Lower lobe of right lung (tissue), 2 donors: Measurements from ENCODE around the gene MRGPRG. TPM values are rescaled to one million over a fixed set of nuclear protein-coding genes. Genes with fewer than 3 reads are reported as not detected.

Experiments
- ATAC-seq, 2 donors: fragments of 200-7000 bp; cut with Tn5 transposase; one replicate each; pipeline ENCODE4 v1.9.1; 2020 to 2022; ENCODE audit warnings: mild to moderate bottlenecking in 2 of 2, moderate library complexity in 2 of 2
- DNase-seq: peaks from one replicate; pipeline ENCODE4 v3.0.0-alpha.2; 2020
- H3K27ac ChIP-seq: fragments of 200-600 bp; one replicate; pipeline ENCODE4 v1.8.0; 2022
- H3K27me3 ChIP-seq: fragments of 200-600 bp; one replicate; pipeline ENCODE4 v1.8.0; 2022; ENCODE audit warnings: low read depth
- H3K36me3 ChIP-seq: fragments of 200-600 bp; one replicate; pipeline ENCODE4 v1.8.0; 2022; ENCODE audit warnings: mild to moderate bottlenecking
- H3K4me1 ChIP-seq: fragments of 200-600 bp; one replicate; pipeline ENCODE4 v1.8.0; 2022
- H3K4me3 ChIP-seq: fragments of 200-600 bp; one replicate; pipeline ENCODE4 v1.8.0; 2022; ENCODE audit warnings: mild to moderate bottlenecking
- H3K9me3 ChIP-seq: fragments of 200-600 bp; one replicate; pipeline ENCODE4 v1.8.0; 2022
- CTCF ChIP-seq: fragments of 200-600 bp; IDR thresholded peaks from one replicate; pipeline ENCODE4 v1.8.0; 2022; ENCODE audit warnings: antibody characterized with exemption, mild to moderate bottlenecking
- intact Hi-C: fragments of 100-400 bp; cut with DNase I; formaldehyde crosslinking; loops from one replicate; pipeline ENCODE4 v1.11.0; 2022
- total RNA-seq: library from RNA; stranded (reverse); fragmentation: NEBNext Ultra II Directional; extraction: Animal tissue kit (Norgen Biotek cat#: 25700); gene quantifications from one replicate; pipeline ENCODE4 v1.2.1, GENCODE V29; 2021
- donor health status: DM: no; HTN: yes; CAD: no; lungs with severe emphysema.

Gene MRGPRG
- total RNA-seq, 1 donor from 2014 or later = not detected

- intact Hi-C loops = no loop called here
- no peak for ATAC-seq
- Histone ChIP-seq H3K4me1 (peaks cover 5% of the 10 kb centered on the region), H3K36me3 (no peaks in the 10 kb centered on the region), H3K4me3 (no peak overlapping the region), H3K9me3 (peaks cover 7% of the 10 kb centered on the region), H3K27ac (no peak overlapping the region), H3K27me3 (peaks cover 12% of the 10 kb centered on the region)
- no peak for DNase-seq
- no peak for TF ChIP-seq CTCF
Observed at GRCh38 chr11:3214420-3214699, 4.3 kb downstream of the MRGPRG start.

DNA sequence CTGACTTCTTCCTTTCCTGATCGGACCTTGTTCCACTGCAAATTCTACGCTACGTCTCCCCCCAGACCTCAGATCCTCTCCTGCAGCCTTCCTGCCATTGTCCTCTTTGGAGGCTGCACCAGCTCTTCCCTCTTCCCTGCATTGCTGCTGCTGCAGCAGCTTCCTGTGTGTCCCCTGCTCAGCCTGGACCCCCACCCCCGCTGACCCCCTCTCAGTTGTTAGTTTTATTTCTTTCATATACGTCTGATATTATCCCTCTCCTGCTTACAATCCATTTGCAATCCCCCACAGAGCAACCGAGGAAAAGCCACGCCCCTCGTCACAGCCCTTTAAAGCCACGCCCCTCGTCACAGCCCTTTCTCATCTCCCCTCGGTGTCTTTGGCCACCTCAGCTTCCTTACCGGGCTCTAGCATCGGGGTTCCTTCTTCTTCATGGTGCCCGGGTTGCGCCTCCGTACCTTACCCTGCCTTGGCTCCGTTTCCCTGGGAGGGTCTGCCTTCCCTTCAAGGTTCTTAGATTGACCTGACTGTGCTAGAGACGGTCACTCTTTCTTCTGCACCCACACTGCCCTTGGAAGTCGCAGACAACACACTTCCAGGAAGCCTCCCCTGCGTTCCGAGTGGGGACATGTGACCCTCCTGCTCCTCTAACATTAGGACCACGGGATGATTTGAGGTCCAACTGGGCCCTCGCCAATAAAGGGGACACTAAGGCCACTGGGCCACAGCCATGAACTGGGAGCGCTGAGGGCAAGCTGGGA lies 4.8 kb downstream of the MRGPRG start:
- TF ChIP-seq CTCF = no peak
- Histone ChIP-seq H3K27ac (no peak overlapping the region), H3K9me3 (peaks cover 7% of the 10 kb centered on the region), H3K36me3 (no peaks in the 10 kb centered on the region), H3K4me3 (no peak overlapping the region), H3K27me3 (peaks cover 7% of the 10 kb centered on the region), H3K4me1 (peaks cover 5% of the 10 kb centered on the region)
- peak; percentile 27 for DNase-seq
- intact Hi-C loops = no loop called here
- no peak for ATAC-seq

DNA sequence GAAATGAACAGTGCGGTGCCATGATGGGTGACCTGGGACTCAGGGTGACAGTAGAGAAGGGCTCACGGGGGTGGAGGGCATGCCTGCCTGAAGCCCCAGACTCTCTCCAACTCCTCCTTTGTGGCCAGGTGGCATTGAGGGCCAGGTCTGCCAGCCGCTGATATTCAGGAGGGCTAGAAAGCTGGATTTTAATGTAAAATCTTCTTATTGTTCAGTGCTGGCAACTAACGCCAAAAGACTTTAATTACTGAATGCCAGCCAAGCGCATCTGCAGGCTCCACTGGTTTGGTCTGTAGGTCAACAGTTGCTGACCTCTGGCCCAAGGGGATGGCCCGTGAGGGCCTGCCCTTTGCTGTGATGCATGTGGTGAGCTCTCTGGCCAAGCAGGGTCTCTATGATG lies 10.3 kb downstream of the MRGPRG start:
- peaks cover 7% of the 10 kb centered on the region for H3K9me3 ChIP-seq
- peaks cover 9% of the 10 kb centered on the region for H3K27me3 ChIP-seq
- H3K27ac ChIP-seq = no peak overlapping the region
- no peaks in the 10 kb centered on the region for H3K36me3 ChIP-seq
- no peak for TF ChIP-seq CTCF
- no peak for DNase-seq
- no peak for ATAC-seq
- intact Hi-C loops = no loop called here
- no peak overlapping the region for H3K4me3 ChIP-seq
- peaks cover 4% of the 10 kb centered on the region for H3K4me1 ChIP-seq

GRCh38 chr11:3207526-3208189 lies 11.0 kb downstream of the MRGPRG start:
- H3K27ac ChIP-seq = no peak overlapping the region
- no peak overlapping the region for H3K4me3 ChIP-seq
- intact Hi-C loops = no loop called here
- no peaks in the 10 kb centered on the region for H3K36me3 ChIP-seq
- DNase-seq (peak; percentile 22), ATAC-seq (no peak)
- peaks cover 10% of the 10 kb centered on the region for H3K4me1 ChIP-seq
- peaks cover 7% of the 10 kb centered on the region for H3K9me3 ChIP-seq
- no peak for TF ChIP-seq CTCF
- H3K27me3 ChIP-seq = peaks cover 15% of the 10 kb centered on the region

DNA sequence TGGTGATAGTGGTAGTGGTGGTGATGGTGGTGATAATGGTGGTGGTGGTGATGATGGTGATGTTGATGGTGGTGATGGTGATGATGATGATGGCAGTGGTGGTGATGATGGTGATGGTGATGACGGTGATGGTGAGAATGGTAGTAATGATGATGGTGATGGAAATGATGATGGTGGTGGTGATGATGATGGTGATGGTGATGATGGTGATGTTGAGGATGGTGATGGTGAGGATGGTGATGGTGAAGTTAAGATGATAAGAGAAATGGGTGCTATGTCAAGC lies 11.8 kb downstream of the MRGPRG start:
- no peak for ATAC-seq
- no peak for TF ChIP-seq CTCF
- intact Hi-C loops = no loop called here
- H3K36me3 ChIP-seq = no peaks in the 10 kb centered on the region
- peaks cover 7% of the 10 kb centered on the region for H3K9me3 ChIP-seq
- H3K4me1 ChIP-seq = peaks cover 10% of the 10 kb centered on the region
- H3K27me3 ChIP-seq = peaks cover 23% of the 10 kb centered on the region
- no peak overlapping the region for H3K4me3 ChIP-seq
- DNase-seq = no peak
- no peak overlapping the region for H3K27ac ChIP-seq
